ENCODE data around the gene IKZF2. TPM values are rescaled to one million over a fixed set of nuclear protein-coding genes. Genes with fewer than 3 reads are reported as not detected.

IKZF2 gene
- total RNA-seq, 1 experiment from 2014 or later, result 1.6 TPM

- Histone ChIP-seq H3K4me2 (ENCODE audit: low read length) (no peak overlapping the region), H4K20me1 (ENCODE audit: insufficient read depth) (no peaks in the 10 kb centered on the region), H3K27me3 (ENCODE audit: insufficient read depth, low read length) (no peaks in the 10 kb centered on the region), H2AFZ (ENCODE audit: low read depth, low read length, poor library complexity, severe bottlenecking) (no peak overlapping the region), H3K36me3 (ENCODE audit: control insufficient read depth in 1 of 2, insufficient read depth in 2 of 2, low read length in 2 of 2) (no peaks in the 10 kb centered on the region), H3K27ac (ENCODE audit: low read depth, low read length) (no peak overlapping the region), H3K9me2 (ENCODE audit: insufficient read depth) (no peaks in the 10 kb centered on the region), H3K4me1 (ENCODE audit: control insufficient read depth in 1 of 2, insufficient read depth in 2 of 2, low read length in 2 of 2) (no peaks in the 10 kb centered on the region), H3K9me3 (ENCODE audit: control insufficient read depth in 1 of 2, insufficient read depth in 1 of 2, low read depth in 1 of 2, low read length in 2 of 2) (no peaks in the 10 kb centered on the region), H3K79me2 (ENCODE audit: insufficient read depth, low read length) (no peaks in the 10 kb centered on the region), H3K4me3 (replicated peaks in 1 of 2; ENCODE audit: low read depth in 1 of 2, low read length in 2 of 2) (no peak overlapping the region), H3K9ac (ENCODE audit: low read length) (no peak overlapping the region)
- POLR2A ChIA-PET, result no interaction called here
- no TSS peak for BruUV-seq (replicated peaks)
- CTCF ChIA-PET, result no interaction called here
- TF ChIP-seq EGR1 (IDR thresholded peaks at IDR 0.05; ENCODE audit: low read depth) (no peak), ZNF274 (IDR thresholded peaks at IDR 0.05; ENCODE audit: low read depth, low read length) (no peak), CBX3 (IDR thresholded peaks at IDR 0.05; ENCODE audit: low read depth) (no peak), EZH2phosphoT487 (IDR thresholded peaks at IDR 0.05; ENCODE audit: borderline replicate concordance) (no peak), REST (IDR thresholded peaks at IDR 0.05; ENCODE audit: low read depth) (no peak), MAX (IDR thresholded peaks at IDR 0.05) (no peak), ELF1 (IDR thresholded peaks at IDR 0.05; ENCODE audit: borderline replicate concordance, low read depth) (no peak), JUND (IDR thresholded peaks at IDR 0.05) (no peak), YY1 (IDR thresholded peaks at IDR 0.05; ENCODE audit: extremely low read depth, insufficient replicate concordance, low read depth, low read length) (no peak), POLR2AphosphoS5 (IDR thresholded peaks at IDR 0.05; ENCODE audit: low read depth, low read length) (no peak), ZFX (IDR thresholded peaks at IDR 0.05) (no peak), ATF3 (IDR thresholded peaks at IDR 0.05) (no peak)
- RAD21 ChIA-PET (ENCODE audit: low non-redundant PET in 1 of 2, low total read pairs in 2 of 2, uncharacterized antibody in 2 of 2, unreplicated experiment in 2 of 2), result no interaction called here
- intact Hi-C loops (cut with micrococcal nuclease), result no loop called here
- ATAC-seq, result no peak
- DNase-seq (ENCODE audit: low read depth, low spot score), result no peak
Measured at GRCh38 chr2:213042262-213042661, 109.2 kb downstream of the IKZF2 start.
